GM18526 (cell line): ENCODE measurements around the gene MICALL2.

Source experiments
- POLR2A ChIP-seq: IDR thresholded peaks from 3 replicates; pipeline ENCODE4 v1.6.1; 2011; ENCODE audit not compliant: insufficient read length; ENCODE audit errors: extremely low read depth

MICALL2 gene

DNA sequence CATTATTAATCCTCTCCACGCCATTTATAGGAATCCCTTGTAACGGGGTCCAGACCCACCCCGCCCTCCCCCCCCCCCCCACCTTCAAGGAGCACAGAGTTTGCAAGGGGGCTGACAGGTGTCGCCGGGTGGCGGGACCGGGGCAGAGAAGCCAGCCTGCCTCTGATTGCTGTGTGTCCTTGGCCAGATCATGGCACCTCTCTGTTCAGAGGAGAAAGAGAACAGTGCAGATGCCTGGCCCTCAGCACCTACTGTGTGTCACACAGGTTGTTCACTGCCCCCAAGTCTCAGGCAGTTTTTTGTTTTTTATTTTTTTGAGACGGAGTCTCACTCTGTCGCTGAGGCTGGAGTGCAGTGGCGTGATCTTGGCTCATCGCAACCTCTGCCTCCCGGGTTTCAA is 5.4 kb upstream of the MICALL2 start:
- no peak for TF ChIP-seq POLR2A

DNA sequence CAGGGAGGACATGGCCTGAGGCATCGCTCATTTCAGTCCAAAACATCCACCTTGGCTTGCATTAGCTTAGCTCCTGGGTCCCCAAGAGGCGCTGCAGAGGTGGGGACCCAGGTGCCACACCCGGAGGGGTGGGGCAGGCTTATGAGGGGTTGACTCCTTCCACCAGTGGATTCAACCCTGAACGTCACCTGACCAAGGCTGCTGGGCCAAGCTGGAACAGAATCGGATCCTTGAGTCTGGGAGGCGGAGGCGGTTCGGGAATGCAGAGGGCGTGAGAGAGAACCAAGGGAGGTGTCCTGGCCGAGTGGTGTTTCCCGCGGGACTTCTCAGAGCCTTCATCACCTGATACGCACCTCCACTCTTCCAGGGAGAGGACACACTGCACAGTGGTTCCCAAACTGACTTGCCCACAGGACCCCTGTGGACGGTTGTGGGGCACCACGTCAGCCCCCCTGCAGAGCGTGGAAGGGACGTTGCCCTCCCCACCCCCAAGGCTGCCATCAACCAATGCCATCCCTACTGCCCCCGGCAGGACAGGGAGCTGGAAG is 4.5 kb upstream of the MICALL2 start:
- no peak for TF ChIP-seq POLR2A

DNA sequence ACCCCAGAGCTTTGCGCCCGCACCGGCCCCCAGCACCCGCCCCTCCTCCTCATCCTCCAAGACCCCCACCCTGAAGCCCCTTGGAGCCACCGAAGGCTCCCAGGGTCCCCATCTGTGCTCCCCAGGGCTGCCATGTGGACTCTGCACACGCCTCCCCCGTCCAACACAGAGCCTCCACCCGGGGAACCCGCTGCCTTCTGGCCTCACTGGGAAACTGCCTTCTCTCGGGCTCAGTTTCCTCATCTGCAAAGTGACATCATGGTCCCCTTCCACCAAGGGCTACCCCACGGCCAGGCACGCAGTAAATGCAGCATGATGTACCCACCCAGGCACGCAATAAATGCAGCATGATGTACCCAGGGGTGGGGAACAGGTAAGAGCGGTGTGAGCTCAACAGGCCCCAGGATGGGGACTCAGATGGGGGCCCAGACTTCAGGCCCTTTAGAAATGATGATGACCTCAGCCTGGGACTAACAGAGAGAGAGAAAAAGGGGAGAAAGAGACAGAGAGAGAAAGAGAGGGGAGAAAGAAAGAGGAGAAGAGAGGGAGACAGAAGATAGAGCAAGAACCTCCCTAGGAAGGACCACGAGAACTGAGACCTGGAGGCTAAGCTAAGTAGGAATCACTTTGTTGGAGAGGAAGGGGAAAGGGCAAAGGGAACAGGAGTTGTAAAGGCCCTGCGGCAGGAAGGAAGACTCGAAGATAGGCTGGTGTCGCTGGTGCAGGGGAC is 2.5 kb upstream of the MICALL2 start:
- no peak for TF ChIP-seq POLR2A

DNA sequence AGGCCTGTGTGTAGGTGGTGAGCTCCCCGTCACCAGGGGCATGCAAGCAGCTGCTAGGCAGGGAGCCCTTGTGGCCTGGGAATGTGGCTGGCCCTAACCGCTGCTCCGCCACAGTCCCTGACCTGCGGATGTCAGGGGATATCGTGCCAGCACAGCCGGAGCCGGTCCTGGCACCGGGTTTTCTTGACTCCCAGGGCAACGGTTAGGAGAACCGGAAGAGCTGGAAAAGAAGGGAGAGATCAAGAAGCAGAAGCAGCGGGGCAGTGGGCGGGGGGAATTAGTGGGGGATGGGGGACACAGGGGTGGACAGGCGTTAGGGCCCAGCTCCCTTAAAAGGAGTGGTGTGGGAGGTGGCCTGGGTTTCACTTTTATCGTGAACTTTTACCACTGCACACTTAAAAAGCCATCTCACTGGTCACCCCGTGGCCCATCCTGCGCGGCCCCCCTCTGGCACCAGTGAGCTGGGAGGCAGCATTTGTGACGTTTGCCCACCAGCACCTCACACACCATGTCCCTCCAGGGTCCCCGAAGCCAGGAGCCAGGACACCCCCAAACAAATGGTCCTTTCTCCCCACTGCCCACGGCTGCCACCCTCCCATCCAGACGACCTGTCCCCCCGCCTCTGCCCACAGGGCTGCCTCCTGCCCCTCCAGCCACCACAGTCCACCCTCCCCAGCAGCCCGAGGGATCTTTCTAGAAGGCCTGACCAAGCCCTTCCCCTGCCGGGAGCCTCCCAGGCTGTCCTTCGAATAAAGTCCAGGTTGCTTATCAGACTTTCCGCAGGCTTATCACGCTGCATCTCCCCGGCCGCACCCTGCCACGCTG is 1.8 kb upstream of the MICALL2 start:
- no peak for TF ChIP-seq POLR2A

DNA sequence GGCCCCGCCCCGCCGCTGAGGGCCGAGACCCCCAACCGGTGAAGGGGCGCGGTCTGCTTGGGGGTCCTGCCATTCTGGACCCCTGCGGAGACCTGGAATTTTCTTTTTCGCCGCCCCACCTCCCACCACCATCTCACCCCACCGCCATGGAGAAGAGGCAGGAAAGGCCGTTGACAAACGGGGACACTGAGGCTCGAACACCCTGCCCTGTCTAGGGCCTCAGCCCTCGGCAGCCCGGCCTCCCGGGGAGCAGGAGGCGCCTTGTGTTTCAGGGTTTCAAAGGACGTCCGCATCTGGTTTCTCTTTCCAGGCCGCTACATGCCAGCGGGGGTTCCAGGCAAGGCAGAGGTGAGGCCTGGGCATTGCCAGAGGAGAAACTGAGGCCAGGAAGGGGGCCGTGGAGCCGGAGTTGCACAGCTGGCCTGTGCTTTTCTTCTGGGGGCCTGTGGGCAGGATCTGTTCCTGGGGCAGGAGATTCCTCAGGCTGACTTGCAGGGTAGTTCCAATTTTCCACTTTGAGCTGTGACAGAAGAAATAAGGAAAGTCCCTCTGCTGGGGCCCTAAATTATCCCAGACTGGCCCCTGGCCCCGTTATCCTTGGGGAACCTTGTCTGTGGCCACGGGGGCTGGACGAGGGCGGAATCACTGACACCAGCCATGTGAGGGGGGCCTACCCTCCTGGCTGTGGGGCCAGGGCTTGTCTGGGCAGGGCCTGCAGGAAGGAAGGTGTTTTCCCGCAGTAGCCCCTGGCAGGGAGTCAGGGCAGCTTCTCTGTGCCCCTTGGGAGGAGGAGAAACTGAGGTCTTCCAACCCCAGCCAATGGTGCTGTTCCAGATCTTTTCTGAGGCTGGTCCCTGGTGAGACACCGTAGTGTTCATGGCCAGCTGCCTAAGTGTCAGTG is 900 bp upstream of the MICALL2 start:
- no peak for TF ChIP-seq POLR2A

DNA sequence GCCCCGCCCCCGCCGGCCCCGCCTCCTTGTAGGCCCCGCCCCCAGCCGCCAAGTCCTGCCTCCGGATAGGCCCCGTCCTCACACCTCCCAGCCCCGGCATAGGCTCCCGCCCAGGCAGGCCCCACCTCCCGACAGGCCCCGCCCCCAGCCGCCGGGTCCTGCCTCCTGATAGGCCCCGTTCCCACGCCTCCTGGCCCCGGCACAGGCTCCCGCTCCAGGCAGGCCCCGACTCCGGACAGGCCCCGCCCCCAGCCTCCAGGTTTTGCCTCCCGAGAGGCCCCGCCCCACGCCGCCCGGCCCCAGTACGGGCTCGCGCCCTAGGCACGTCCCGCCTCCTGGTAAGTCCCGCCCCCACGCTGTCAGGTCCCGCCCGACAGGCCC is 232 bp upstream of the MICALL2 start:
- TF ChIP-seq POLR2A, result no peak

DNA sequence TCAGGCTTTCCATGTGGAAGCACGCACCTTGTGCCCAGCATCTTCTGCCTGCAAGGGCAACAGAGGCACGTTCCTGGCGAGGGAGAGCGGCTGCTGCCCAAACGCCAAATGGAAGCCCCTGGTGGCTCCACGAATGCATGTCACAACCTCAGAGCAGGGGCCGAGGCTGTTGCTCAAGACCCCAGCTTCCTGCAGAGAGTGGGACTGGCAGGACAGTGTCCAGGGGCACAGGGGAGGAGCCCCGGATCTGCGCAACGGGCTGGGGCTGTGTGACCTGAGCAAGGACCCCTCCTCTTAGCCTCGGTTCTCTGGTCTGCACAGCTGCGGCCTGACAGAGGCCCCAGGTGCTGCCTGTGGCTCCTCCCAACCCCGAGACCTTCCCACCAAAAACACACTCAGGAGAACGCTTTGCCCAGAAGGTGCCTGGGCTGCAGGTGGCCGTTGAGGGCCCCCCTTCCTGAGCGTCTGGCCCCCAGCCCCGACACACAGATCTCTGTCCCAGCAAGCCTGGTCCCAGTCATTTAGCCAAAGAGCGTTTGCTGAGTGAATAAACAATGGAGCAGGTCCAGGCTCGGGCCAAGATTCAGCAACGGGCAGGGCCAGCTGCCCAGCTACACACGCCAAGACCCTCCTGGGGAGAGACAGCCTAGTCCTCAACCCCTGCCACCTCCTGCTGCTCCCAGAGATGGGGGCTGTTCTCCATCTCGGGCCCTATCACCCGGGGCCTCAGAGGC is 1.2 kb downstream of the MICALL2 start:
- TF ChIP-seq POLR2A, result no peak

DNA sequence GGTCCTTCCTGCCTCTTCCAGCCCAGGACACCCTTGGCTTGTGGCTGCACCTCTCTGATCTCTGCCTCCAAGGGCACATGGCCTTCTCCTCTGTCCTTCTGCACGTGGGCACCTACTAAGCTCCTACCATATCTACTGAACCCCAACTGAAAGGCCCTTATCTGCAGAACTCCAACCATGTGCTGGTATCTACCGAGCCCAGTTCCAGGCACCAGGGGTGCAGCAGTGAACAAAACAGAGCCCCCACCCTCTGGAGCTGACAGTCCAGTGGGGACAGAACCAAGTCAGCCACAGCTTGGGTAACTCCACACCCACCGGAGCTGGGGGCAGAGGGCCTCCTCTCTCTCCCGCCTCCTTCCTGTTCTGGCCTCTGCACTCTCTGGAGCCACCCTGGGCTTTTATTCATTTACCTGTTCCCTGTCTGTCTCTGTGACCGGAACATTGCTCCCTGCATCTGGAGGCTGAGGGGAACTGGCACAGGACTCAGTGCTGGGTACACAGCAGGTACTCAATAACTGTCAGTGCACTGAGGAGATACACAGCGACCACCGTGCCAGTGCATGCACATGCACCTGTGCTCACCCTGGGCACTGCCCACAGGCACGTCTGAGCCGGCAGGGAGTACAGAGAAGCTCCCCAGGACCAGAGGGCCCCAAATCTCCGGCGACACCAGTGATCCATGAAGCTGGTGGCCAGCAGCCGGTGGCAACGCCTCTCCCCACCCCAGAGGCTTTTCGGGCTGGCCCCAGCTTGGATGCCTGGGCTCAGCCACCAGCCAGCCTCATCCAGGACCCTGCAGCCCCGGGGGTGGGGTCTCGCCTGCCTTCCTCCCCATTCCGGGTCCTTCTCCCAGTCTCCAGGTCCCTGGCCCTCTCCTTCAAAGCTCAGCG is 2.0 kb downstream of the MICALL2 start:
- TF ChIP-seq POLR2A, result no peak

DNA sequence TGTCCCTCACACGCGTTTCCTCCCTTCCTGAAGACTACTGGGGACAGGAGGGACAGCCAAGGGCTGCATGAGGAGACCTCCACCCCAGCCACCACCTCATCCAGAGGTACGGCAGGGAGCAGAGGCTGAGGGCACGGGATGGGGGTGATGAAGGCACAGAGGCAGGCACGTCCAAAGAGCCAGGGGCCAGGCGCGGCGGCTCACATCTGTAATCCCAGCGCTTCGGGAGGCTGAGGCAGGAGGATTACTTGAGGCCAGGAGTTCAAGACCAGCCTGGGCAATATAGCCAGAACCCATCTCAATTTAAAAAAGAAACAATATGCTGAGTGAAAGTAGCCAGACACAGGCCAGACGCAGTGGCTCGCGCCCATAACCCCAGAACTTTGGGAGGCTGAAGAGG is 3.3 kb downstream of the MICALL2 start:
- TF ChIP-seq POLR2A, result no peak

DNA sequence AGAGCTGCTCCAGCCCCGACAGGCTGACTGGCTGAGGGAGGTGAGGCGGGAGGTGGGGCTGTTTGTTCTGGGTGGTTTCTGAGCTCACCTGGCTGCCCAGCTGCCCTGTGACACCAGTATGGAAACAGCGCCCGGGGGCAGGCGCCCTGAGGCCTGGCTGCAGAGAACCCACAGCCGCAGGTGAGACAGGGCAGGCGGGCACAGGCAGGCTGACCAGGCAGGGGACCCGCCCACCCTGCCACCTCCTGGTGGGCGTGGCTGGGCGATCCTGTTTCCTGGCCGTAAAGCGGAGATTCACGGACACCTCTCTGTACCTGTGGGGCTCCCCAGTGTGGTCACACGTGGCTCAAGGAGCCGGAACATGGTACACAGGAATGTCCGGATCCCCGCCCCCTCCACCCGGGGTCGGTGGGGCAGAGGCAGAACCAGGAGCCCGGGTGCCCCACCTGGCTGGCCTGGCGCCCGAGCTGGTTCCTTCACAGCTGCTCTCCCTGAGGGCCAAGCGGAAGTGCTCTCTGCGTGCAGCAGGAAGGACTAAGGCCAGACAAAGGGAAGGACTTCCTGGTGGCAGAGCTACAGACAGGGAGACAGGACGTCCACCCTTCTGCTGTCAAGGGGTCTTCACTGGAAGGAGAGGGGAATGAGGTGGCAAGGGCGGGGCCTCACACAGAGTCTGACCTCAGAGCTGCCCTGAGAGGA is 3.9 kb downstream of the MICALL2 start:
- TF ChIP-seq POLR2A, result no peak

DNA sequence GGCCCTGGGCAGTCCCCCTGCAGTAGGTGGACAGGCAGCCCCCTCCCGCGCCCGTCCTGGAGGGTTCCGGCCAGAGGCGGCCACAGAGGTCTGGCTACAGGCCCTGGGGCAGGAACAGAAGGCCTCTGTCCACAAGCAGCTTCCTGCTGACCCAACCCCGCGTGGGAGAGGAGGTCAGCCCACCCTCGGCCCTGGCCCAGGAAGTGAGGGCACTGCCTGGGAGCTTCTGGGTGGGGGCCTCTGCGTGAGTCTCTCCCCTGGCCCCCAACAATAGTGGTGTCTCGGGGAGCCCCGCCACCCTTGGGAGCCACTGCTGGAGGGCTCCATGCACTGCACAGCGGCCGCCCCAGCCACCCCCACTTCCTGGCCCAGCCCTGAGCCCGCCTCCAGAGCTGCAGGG is 4.7 kb downstream of the MICALL2 start:
- no peak for TF ChIP-seq POLR2A

DNA sequence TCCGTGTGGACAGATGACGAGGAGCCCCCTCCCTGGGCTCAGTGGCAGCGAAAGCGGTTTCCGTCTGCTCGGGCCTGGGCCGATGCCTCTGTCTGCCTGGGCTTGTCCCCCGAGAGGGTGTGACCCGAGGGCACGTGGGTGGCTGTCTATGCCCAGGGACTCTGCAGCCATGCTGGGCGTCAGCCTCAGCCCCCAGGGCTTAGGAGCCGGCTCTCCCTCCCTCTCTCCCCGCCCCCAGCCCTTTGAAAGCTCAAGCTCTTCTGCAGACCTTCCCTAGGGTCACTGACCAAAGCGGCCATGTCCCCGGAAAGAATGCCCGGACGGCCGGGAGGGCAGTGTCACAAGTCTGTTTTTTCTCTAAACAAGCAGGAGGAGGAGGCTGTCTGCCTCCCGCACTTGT is 7.1 kb downstream of the MICALL2 start:
- no peak for TF ChIP-seq POLR2A

DNA sequence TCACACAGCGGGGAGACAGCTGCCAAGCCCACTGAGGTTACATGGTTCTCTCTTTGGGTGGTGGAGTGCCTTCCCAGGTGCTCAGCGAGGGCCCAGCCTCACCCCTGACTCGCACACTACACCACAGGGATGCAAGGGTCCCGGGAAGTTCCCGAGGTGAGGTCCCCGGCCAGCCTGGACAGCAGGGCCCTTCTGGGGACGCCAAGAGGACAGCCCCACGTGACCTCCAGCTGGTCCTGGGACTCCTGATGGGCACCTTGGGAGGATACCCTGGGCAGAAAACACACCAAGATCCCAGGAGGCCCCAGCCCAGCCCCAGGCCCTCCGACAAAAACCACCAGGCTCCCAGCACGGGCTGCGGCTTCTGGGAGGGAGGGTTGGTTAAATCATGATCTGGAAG is 8.3 kb downstream of the MICALL2 start:
- no peak for TF ChIP-seq POLR2A
